HEK293 (cell line): ENCODE results near the gene NRGN.

Experiments
- CTCF ChIA-PET: fragments of 350-600 bp; formaldehyde crosslinking; extraction: SDS; loops from one replicate; lab custom pipeline; 2021; ENCODE audit warnings: antibody characterized with exemption; lab: Yijun Ruan, JAX
- POLR2A ChIA-PET: fragments of 300-600 bp; formaldehyde crosslinking; extraction: SDS; loops from one replicate; lab custom pipeline; 2020; ENCODE audit warnings: antibody characterized with exemption, inconsistent platforms; lab: Yijun Ruan, JAX
- H3K27ac ChIP-seq: fragments of 200-500 bp; sonication (Bioruptor generic); 2 replicates; pipeline ENCODE4 v1.5.1; 2014; ENCODE audit warnings: low read depth, low read length, control low read depth, inconsistent platforms; ENCODE audit errors: extremely low read depth
- H3K36me3 ChIP-seq, 2 experiments: fragments of 200-500 bp in 1 of 2; sonication (Bioruptor generic) in 1 of 2; 1 replicate in 1 of 2; 2 replicates in 1 of 2; pipeline ENCODE4 v1.5.1; 2014 to 2017; ENCODE audit warnings: inconsistent platforms in 2 of 2, low read length in 2 of 2; ENCODE audit not compliant: control insufficient read depth in 2 of 2, insufficient read depth in 1 of 2
- H3K4me1 ChIP-seq: fragments of 200-500 bp; sonication (Bioruptor generic); 2 replicates; pipeline ENCODE4 v1.5.1; 2014; ENCODE audit warnings: mild to moderate bottlenecking, low read length, inconsistent platforms; ENCODE audit not compliant: control insufficient read depth, insufficient read depth
- H3K4me3 ChIP-seq: 2 replicates; pipeline ENCODE4 v1.5.1; 2011; ENCODE audit warnings: low read depth, mild to moderate bottlenecking, control low read depth, low read length, moderate library complexity
- H3K9me3 ChIP-seq: fragments of 200-500 bp; sonication (Bioruptor generic); 2 replicates; pipeline ENCODE4 v1.5.1; 2014; ENCODE audit warnings: low read depth, low read length, inconsistent platforms; ENCODE audit not compliant: control insufficient read depth, insufficient read depth
- BCL11A ChIP-seq: fragments of 450-650 bp; formaldehyde crosslinking; IDR thresholded peaks from 2 replicates; pipeline ENCODE4 v1.5.1; 2016; ENCODE audit warnings: low read depth, missing biosample characterization, missing genetic modification characterization
- KLF16 ChIP-seq: fragments of 450-650 bp; formaldehyde crosslinking; IDR thresholded peaks from 2 replicates; pipeline ENCODE4 v1.5.1; 2017; ENCODE audit warnings: missing biosample characterization, missing genetic modification characterization
- KLF9 ChIP-seq: fragments of 450-650 bp; formaldehyde crosslinking; IDR thresholded peaks from 2 replicates; pipeline ENCODE4 v1.5.1; 2016; ENCODE audit warnings: missing biosample characterization, missing genetic modification characterization, low read depth
- OSR2 ChIP-seq: fragments of 450-650 bp; formaldehyde crosslinking; IDR thresholded peaks from 2 replicates; pipeline ENCODE4 v1.5.1; 2016; ENCODE audit warnings: missing biosample characterization, missing genetic modification characterization
- PRDM6 ChIP-seq: fragments of 450-650 bp; formaldehyde crosslinking; IDR thresholded peaks from 2 replicates; pipeline ENCODE4 v1.5.1; 2017; ENCODE audit warnings: missing biosample characterization, missing genetic modification characterization
- SP7 ChIP-seq: fragments of 450-650 bp; formaldehyde crosslinking; IDR thresholded peaks from 2 replicates; pipeline ENCODE4 v1.5.1; 2016; ENCODE audit warnings: missing biosample characterization, missing genetic modification characterization
- TSHZ1 ChIP-seq: fragments of 450-650 bp; formaldehyde crosslinking; IDR thresholded peaks from 2 replicates; pipeline ENCODE4 v1.5.1; 2016; ENCODE audit warnings: missing biosample characterization, missing genetic modification characterization, borderline replicate concordance
- ZBTB17 ChIP-seq: fragments of 450-650 bp; formaldehyde crosslinking; IDR thresholded peaks from 2 replicates; pipeline ENCODE4 v1.5.1; 2016; ENCODE audit warnings: missing biosample characterization, missing genetic modification characterization
- ZBTB7A ChIP-seq: fragments of 450-650 bp; formaldehyde crosslinking; IDR thresholded peaks from 2 replicates; pipeline ENCODE4 v1.5.1; 2016; ENCODE audit warnings: low read depth, missing biosample characterization, missing genetic modification characterization
- ZFP37 ChIP-seq: fragments of 450-650 bp; formaldehyde crosslinking; IDR thresholded peaks from 2 replicates; pipeline ENCODE4 v1.5.1; 2016; ENCODE audit warnings: missing biosample characterization, missing genetic modification characterization
- ZNF10 ChIP-seq: fragments of 450-650 bp; formaldehyde crosslinking; IDR thresholded peaks from 2 replicates; pipeline ENCODE4 v1.5.1; 2017; ENCODE audit warnings: missing biosample characterization, missing genetic modification characterization
- ZNF146 ChIP-seq: fragments of 450-650 bp; formaldehyde crosslinking; IDR thresholded peaks from 2 replicates; pipeline ENCODE4 v1.5.1; 2016; ENCODE audit warnings: missing biosample characterization, missing genetic modification characterization
- ZNF148 ChIP-seq: fragments of 450-650 bp; formaldehyde crosslinking; IDR thresholded peaks from 2 replicates; pipeline ENCODE4 v1.5.0; 2017; ENCODE audit warnings: missing biosample characterization, missing genetic modification characterization, borderline replicate concordance
- ZNF169 ChIP-seq: fragments of 450-650 bp; formaldehyde crosslinking; IDR thresholded peaks from 2 replicates; pipeline ENCODE4 v1.5.1; 2016; ENCODE audit warnings: missing biosample characterization, missing genetic modification characterization
- ZNF202 ChIP-seq: fragments of 450-650 bp; formaldehyde crosslinking; IDR thresholded peaks from 2 replicates; pipeline ENCODE4 v1.5.1; 2016; ENCODE audit warnings: missing biosample characterization, missing genetic modification characterization, borderline replicate concordance
- ZNF221 ChIP-seq: fragments of 450-650 bp; formaldehyde crosslinking; IDR thresholded peaks from 2 replicates; pipeline ENCODE4 v1.5.1; 2017; ENCODE audit warnings: missing biosample characterization, missing genetic modification characterization, borderline replicate concordance
- ZNF266 ChIP-seq: fragments of 450-650 bp; formaldehyde crosslinking; IDR thresholded peaks from 2 replicates; pipeline ENCODE4 v1.5.1; 2016; ENCODE audit warnings: missing biosample characterization, missing genetic modification characterization, low read depth
- ZNF302 ChIP-seq: fragments of 450-650 bp; formaldehyde crosslinking; IDR thresholded peaks from 2 replicates; pipeline ENCODE4 v1.5.1; 2016; ENCODE audit warnings: missing biosample characterization, missing genetic modification characterization, low read depth
- ZNF433 ChIP-seq: fragments of 450-650 bp; formaldehyde crosslinking; IDR thresholded peaks from 2 replicates; pipeline ENCODE4 v1.5.1; 2016; ENCODE audit warnings: missing biosample characterization, missing genetic modification characterization, low read depth
- ZNF449 ChIP-seq: fragments of 450-650 bp; formaldehyde crosslinking; IDR thresholded peaks from 2 replicates; pipeline ENCODE4 v1.5.1; 2017; ENCODE audit warnings: missing biosample characterization, mild to moderate bottlenecking, missing genetic modification characterization, moderate library complexity
- ZNF510 ChIP-seq: fragments of 450-650 bp; formaldehyde crosslinking; IDR thresholded peaks from 2 replicates; pipeline ENCODE4 v1.5.1; 2018; ENCODE audit warnings: mild to moderate bottlenecking, missing genetic modification characterization, missing biosample characterization; ENCODE audit not compliant: insufficient replicate concordance
- ZNF558 ChIP-seq: fragments of 450-650 bp; formaldehyde crosslinking; IDR thresholded peaks from 2 replicates; pipeline ENCODE4 v1.5.1; 2016; ENCODE audit warnings: missing biosample characterization, missing genetic modification characterization
- ZNF585B ChIP-seq: fragments of 450-650 bp; formaldehyde crosslinking; IDR thresholded peaks from 2 replicates; pipeline ENCODE4 v1.5.1; 2016; ENCODE audit warnings: missing biosample characterization, missing genetic modification characterization
- ZNF639 ChIP-seq: fragments of 450-650 bp; formaldehyde crosslinking; IDR thresholded peaks from 2 replicates; pipeline ENCODE4 v1.5.1; 2016; ENCODE audit warnings: missing biosample characterization, missing genetic modification characterization
- ZSCAN5A ChIP-seq: fragments of 450-650 bp; formaldehyde crosslinking; IDR thresholded peaks from 2 replicates; pipeline ENCODE4 v1.5.1; 2016; ENCODE audit warnings: missing biosample characterization, missing genetic modification characterization

Gene NRGN

GRCh38 chr11:124748100-124748418 lies 8.3 kb downstream of the NRGN start (continued):
- no peak for TF ChIP-seq ZNF148
- TF ChIP-seq ZNF266: no peak
- TF ChIP-seq ZNF302 (tag by site-specific recombination): no peak
- no peak for TF ChIP-seq ZBTB7A (tag by site-specific recombination)
- no peak for TF ChIP-seq ZNF639 (tag by site-specific recombination)
- no peak for TF ChIP-seq ZBTB17 (tag by site-specific recombination)
- TF ChIP-seq ZSCAN5A (tag by site-specific recombination): no peak
- TF ChIP-seq ZNF221 (tag by site-specific recombination): no peak
- TF ChIP-seq ZNF202: no peak
- no peak for TF ChIP-seq TSHZ1 (tag by site-specific recombination)
- no peak for TF ChIP-seq ZNF10 (tag by site-specific recombination)
- no peak for TF ChIP-seq ZNF433 (tag by site-specific recombination)
- no peak for TF ChIP-seq ZNF558 (tag by site-specific recombination)

- H3K4me3 ChIP-seq: no peak overlapping the region
- POLR2A ChIA-PET: interaction anchor here (0.6 kb wide), 1 partner anchor 50 kb away, joined by 3 read pairs; no protein-coding TSS in a partner anchor
- TF ChIP-seq ZNF510 (tag by site-specific recombination) (no peak), SP7 (no peak), ZFP37 (tag by site-specific recombination) (no peak), KLF9 (no peak), OSR2 (tag by site-specific recombination) (no peak), BCL11A (no peak), ZNF585B (tag by site-specific recombination) (no peak), ZNF169 (tag by site-specific recombination) (no peak), PRDM6 (tag by site-specific recombination) (no peak), ZNF146 (no peak), KLF16 (tag by site-specific recombination) (no peak), ZNF449 (tag by site-specific recombination) (no peak)
Measured at GRCh38 chr11:124748481-124749343, 9.0 kb downstream of the NRGN start.

More at GRCh38 chr11:124748481-124749343, 9.0 kb downstream of the NRGN start:
- CTCF ChIA-PET: interaction anchor here (0.5 to 3.1 kb wide), 5 partner anchors 9 to 117 kb away, joined by 3 to 10 read pairs (median 4); partner anchors contain the start of gene ESAM
- no peaks in the 10 kb centered on the region for H3K36me3 ChIP-seq
- no peak overlapping the region for H3K27ac ChIP-seq
- H3K9me3 ChIP-seq: no peaks in the 10 kb centered on the region
- no peaks in the 10 kb centered on the region for H3K4me1 ChIP-seq
